Activated CD8-positive, alpha-beta T cell treated with anti-CD3 and anti-CD28 coated beads for 36 hours (primary cell): Measurements from ENCODE around the gene TUBA3C. TPM values are rescaled to one million over a fixed set of nuclear protein-coding genes. Genes with fewer than 3 reads are reported as not detected.

Experiments
- ATAC-seq: fragments of 200-7000 bp; cut with Tn5 transposase; one replicate; pipeline ENCODE4 v1.10.0; 2021; ENCODE audit warnings: mild to moderate bottlenecking, moderate library complexity
- CTCF ChIA-PET: fragments of 350-600 bp; sonication (Branson Sonifier 250); formaldehyde crosslinking; loops from one replicate; lab custom pipeline; 2021; ENCODE audit warnings: antibody characterized with exemption; lab: Charles Lee
- POLR2A ChIA-PET: fragments of 350-600 bp; sonication (Branson Sonifier 250); formaldehyde crosslinking; loops from one replicate; lab custom pipeline; 2021; ENCODE audit warnings: antibody characterized with exemption; lab: Charles Lee
- DNase-seq: peaks from one replicate; pipeline ENCODE4 v3.0.0-alpha.2; 2020
- H3K27ac Mint-ChIP-seq: one replicate; pipeline ENCODE4 v1.8.0; 2021; ENCODE audit warnings: mild to moderate bottlenecking, mixed read lengths
- H3K27me3 Mint-ChIP-seq: one replicate; pipeline ENCODE4 v1.8.0; 2021; ENCODE audit warnings: mixed read lengths
- H3K36me3 Mint-ChIP-seq: one replicate; pipeline ENCODE4 v1.8.0; 2021; ENCODE audit warnings: low read depth, mixed read lengths
- H3K4me1 Mint-ChIP-seq: one replicate; pipeline ENCODE4 v1.8.0; 2021; ENCODE audit warnings: low read depth, mixed read lengths
- H3K4me3 Mint-ChIP-seq: one replicate; pipeline ENCODE4 v1.8.0; 2021; ENCODE audit warnings: mild to moderate bottlenecking, moderate library complexity, mixed read lengths
- H3K9me3 Mint-ChIP-seq: one replicate; pipeline ENCODE4 v1.8.0; 2021; ENCODE audit warnings: mixed read lengths
- intact Hi-C: fragments of 100-400 bp; cut with micrococcal nuclease; formaldehyde crosslinking; loops from one replicate; pipeline ENCODE4 v1.10.0; 2022
- total RNA-seq, 2 experiments: library from RNA; stranded (reverse); gene quantifications; one replicate each; pipeline ENCODE4 v1.2.3, GENCODE V29; 2021
- TF ChIP-seq, protein P1 (sequence below): fragments of 200-600 bp; IDR thresholded peaks from one replicate; pipeline ENCODE4 v1.8.0; 2022; ENCODE audit warnings: antibody characterized with exemption, mild to moderate bottlenecking

The TUBA3C gene
- total RNA-seq, 2 experiments from 2014 or later: not detected

GRCh38 chr13:19151581-19152263 lies 29.9 kb downstream of the TUBA3C start:
- POLR2A ChIA-PET: no interaction called here
- CTCF ChIA-PET: no interaction called here
- Mint-ChIP-seq H3K27me3 (no peaks in the 10 kb centered on the region), H3K4me1 (no peaks in the 10 kb centered on the region), H3K36me3 (no peaks in the 10 kb centered on the region), H3K9me3 (peaks cover 9% of the 10 kb centered on the region), H3K4me3 (no peak overlapping the region), H3K27ac (no peak overlapping the region)
- ATAC-seq (no peak), DNase-seq (no peak)
- TF ChIP-seq, protein P1, sequence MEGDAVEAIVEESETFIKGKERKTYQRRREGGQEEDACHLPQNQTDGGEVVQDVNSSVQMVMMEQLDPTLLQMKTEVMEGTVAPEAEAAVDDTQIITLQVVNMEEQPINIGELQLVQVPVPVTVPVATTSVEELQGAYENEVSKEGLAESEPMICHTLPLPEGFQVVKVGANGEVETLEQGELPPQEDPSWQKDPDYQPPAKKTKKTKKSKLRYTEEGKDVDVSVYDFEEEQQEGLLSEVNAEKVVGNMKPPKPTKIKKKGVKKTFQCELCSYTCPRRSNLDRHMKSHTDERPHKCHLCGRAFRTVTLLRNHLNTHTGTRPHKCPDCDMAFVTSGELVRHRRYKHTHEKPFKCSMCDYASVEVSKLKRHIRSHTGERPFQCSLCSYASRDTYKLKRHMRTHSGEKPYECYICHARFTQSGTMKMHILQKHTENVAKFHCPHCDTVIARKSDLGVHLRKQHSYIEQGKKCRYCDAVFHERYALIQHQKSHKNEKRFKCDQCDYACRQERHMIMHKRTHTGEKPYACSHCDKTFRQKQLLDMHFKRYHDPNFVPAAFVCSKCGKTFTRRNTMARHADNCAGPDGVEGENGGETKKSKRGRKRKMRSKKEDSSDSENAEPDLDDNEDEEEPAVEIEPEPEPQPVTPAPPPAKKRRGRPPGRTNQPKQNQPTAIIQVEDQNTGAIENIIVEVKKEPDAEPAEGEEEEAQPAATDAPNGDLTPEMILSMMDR: no peak
- intact Hi-C loops: no loop called here

GRCh38 chr13:19150712-19151228 lies 30.9 kb downstream of the TUBA3C start:
- no peak for DNase-seq

GRCh38 chr13:19150226-19150625 lies 31.4 kb downstream of the TUBA3C start:
- intact Hi-C loops: no loop called here
- CTCF ChIA-PET: no interaction called here
- Mint-ChIP-seq H3K27me3 (no peaks in the 10 kb centered on the region), H3K27ac (no peak overlapping the region), H3K9me3 (peaks cover 9% of the 10 kb centered on the region), H3K36me3 (no peaks in the 10 kb centered on the region), H3K4me3 (no peak overlapping the region), H3K4me1 (no peaks in the 10 kb centered on the region)
- TF ChIP-seq, protein P1: no peak
- DNase-seq (no peak), ATAC-seq (no peak)
- POLR2A ChIA-PET: no interaction called here

More at GRCh38 chr13:19150712-19151228, 30.9 kb downstream of the TUBA3C start:
- no peaks in the 10 kb centered on the region for H3K27me3 Mint-ChIP-seq
- H3K9me3 Mint-ChIP-seq: peaks cover 9% of the 10 kb centered on the region
- ChIA-PET CTCF (no interaction called here), POLR2A (no interaction called here)
- ATAC-seq: no peak
- intact Hi-C loops: no loop called here
- no peaks in the 10 kb centered on the region for H3K4me1 Mint-ChIP-seq
- TF ChIP-seq, protein P1: no peak
- no peak overlapping the region for H3K4me3 Mint-ChIP-seq
- H3K36me3 Mint-ChIP-seq: no peaks in the 10 kb centered on the region
- H3K27ac Mint-ChIP-seq: no peak overlapping the region

DNA sequence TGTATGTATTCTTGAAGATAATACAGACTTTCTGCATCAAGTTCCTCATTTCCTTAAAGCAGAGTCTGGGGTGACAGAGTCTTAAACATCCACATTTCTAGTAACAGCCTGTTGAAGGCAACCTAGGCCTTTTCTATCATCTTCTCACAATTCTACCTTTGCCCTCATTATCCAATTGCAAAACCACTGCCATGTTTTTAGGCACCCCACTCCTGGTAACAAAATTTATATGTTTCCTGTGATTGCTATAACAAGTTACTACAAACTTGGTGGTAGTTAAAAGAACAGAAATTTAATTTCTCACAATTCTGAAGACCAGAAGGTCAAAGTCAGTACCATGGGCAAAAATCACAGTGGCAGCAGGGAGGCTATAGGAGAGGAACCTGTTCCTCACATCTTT lies 33.1 kb downstream of the TUBA3C start:
- H3K9me3 Mint-ChIP-seq: peaks cover 9% of the 10 kb centered on the region
- intact Hi-C loops: no loop called here
- H3K36me3 Mint-ChIP-seq: no peaks in the 10 kb centered on the region
- no peaks in the 10 kb centered on the region for H3K27me3 Mint-ChIP-seq
- DNase-seq (no peak), ATAC-seq (no peak)
- ChIA-PET CTCF (no interaction called here), POLR2A (no interaction called here)
- no peak overlapping the region for H3K27ac Mint-ChIP-seq
- TF ChIP-seq, protein P1: no peak
- H3K4me1 Mint-ChIP-seq: no peaks in the 10 kb centered on the region
- H3K4me3 Mint-ChIP-seq: no peak overlapping the region
